NCI-H2081 (cell line): ENCODE data around the gene ZNF512.
"Not testable (repeated sequence)": the region's sequence is repeated elsewhere in the genome, so short reads cannot be mapped to it uniquely, and the experiment has no call there.

ENCODE experiments used
- DNase-seq, 2 experiments: peaks; one replicate each; lab custom pipeline; 2025; lab: John Stamatoyannopoulos, UW

ZNF512 gene

GRCh38 chr2:27582129-27582694 is 630 bp upstream of the ZNF512 start:
- DNase-seq: no peak

DNA sequence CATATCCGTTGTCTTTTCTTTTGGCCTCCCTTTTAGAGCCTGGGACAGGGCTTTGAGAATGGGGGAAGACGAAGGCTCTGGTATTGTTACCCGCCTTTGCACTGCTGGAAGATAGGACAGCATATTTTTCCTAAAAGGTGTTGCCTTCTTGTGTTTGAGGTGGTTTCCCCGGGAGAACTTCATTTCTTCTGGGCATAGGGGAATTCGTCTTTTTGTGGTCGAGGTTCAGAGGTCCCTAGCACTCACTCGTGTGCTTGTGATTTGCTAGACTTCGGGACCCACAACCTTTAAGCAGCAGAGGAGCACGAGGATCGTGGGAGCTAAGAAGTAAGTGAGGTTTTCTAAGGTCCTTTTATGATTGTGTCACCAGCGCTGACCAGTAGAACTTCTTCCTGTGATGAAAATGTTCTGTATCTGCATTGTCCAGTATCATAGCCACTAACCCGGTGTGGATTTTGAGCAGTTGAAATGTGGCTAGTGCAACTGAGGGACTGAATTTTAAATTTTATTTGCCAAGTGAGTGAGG is 611 bp downstream of the ZNF512 start:
- DNase-seq: no peak

GRCh38 chr2:27584597-27584996 is 1.8 kb downstream of the ZNF512 start:
- no peak for DNase-seq

GRCh38 chr2:27587025-27587424 is 4.2 kb downstream of the ZNF512 start:
- DNase-seq: no peak

DNA sequence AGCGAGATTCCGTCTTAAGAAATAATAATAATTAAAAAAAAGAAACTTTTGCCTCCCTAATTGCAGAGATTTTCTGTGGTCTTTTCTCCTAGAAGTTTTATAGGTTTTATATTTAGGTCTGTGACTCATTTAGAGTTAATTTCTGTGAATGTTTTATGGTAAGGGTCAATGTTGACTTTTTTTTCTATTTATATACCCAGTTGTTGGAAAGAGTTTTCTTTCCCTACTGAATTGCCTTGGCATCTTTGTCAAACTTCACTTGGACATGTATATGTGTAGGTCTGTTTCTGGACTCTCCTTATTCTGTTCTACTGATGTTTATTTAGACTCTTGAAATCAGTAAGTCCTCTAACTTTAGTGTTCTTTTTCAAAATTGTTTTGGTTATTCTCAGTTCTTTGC is 5.5 kb downstream of the ZNF512 start:
- DNase-seq: no peak

GRCh38 chr2:27591745-27592144 is 8.9 kb downstream of the ZNF512 start:
- DNase-seq: no peak

DNA sequence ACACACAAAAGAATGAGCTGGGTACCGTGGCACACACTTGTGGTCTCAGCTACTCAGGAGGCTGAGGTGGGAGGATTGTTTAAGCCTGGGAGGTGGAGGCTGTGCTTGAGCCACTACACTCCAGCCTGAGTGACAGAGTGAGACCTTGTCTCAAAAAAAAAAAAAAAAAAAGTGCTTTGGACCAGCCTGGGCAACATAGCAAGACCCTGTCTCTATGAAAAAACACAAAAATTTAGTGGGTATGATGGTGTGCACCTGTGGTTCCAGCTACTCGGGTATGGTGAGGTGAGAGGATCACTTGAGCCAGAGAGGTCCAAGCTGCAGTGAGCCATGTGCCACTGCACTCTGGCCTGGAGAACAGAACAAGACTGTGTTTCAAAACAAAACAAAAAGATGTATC is 10.4 kb downstream of the ZNF512 start:
- no peak for DNase-seq

GRCh38 chr2:27594020-27594703 is 11.3 kb downstream of the ZNF512 start:
- not testable (repeated sequence) for DNase-seq

GRCh38 chr2:27595412-27595811 is 12.6 kb downstream of the ZNF512 start:
- not testable (repeated sequence) for DNase-seq

DNA sequence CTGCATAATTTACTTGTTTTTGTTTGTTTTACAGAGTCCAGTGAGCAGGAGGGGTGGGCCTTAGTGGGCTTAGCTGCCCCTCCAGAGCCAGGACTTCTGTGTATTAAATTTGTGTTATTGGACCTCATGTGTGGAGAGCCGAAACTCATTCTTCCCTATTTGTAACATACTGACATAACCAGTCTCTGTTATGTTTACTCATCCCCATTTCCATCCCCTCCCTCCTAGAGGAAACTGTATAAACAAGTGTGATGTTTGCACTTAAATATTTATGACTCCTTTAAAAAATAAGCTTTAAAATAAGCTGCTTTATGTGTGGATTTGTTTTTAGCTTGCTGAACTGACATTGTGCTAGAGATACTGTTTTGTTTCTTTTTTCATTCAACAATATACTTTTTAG is 13.8 kb downstream of the ZNF512 start:
- no peak for DNase-seq

DNA sequence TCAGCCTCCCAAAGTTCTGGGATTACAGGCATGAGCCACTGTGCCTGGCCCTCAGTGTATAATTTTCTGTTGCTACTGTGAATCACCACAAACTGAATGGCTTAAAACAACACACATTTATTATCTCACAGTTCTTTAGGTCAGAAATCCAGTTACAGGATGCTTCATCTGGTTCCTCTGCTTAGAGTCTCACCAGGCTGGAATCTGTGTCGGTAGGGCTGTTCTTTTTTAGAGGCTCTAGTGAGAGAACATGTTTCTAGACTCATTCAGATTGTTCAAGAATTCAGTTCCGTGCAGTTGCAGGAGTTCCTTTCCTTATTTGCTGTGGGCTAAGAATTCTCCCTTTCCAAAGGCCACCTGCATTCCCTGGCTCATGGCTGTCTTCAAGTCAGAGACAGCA is 23.8 kb downstream of the ZNF512 start:
- DNase-seq: no peak

GRCh38 chr2:27613985-27614384 is 31.1 kb downstream of the ZNF512 start:
- no peak for DNase-seq

DNA sequence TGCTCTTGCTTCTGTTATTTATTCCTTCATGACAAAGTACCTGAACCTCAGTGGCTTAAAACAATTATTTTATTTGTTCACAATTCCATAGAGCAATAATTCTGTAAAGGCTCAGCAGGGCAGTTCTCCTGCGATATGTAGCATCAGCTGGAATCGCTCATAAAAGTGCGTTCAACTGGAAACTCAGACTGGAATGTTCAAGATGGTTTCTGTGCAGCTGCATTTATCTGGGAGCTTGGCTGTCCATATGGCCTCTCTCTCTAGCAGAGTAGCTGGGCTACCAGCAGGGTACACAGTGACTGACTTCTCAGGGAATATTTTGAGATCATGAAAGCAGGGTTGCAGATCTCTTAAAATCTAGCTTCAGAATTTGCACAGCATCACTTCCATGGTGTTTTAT is 32.5 kb downstream of the ZNF512 start:
- DNase-seq: peak in 1 of 2 experiments; percentile 33

DNA sequence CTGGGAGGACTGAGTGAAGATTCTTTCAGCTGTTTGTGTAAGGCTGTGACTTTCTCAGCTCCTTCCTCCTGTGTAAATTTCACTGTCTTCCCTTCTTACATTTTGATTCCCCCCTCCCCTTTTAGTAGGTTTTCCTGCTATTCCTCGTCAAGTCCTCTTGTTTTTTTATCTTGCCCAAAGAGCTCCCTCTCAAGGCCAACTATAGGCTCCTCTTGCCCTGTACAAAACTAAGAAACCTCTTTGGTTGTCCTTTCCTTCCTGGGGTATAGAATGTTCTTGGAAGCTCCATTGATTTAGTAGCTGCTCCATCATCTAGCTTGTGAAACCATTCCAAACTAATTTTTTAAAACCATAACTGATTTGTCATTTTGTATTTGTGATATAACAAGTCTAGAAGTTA is 38.7 kb downstream of the ZNF512 start:
- no peak for DNase-seq

DNA sequence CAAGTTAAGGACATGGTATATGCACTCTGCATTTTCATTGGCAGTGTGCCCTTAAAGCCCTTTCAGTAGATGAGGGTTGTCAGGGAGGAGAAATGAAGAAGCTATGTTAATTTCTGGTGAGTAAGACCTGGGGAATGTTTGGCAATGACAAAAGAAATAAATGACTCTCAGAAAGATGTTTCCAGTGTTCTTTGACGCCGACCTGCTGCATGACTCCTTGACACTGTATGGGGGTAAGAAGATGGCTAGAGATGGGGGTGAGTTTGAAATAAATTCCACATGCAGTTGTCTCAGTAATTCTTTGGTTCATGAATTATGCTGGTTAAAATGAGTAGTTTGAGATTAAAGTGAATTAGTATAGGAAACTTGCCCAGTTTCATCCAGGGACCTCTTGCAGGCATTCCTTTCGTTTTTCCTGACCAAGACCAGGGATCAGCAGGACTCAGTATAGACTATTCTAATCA is 40.1 kb downstream of the ZNF512 start:
- DNase-seq: no peak

- DNase-seq: no peak
Measured at GRCh38 chr2:27624943-27625342, 42.1 kb downstream of the ZNF512 start.

DNA sequence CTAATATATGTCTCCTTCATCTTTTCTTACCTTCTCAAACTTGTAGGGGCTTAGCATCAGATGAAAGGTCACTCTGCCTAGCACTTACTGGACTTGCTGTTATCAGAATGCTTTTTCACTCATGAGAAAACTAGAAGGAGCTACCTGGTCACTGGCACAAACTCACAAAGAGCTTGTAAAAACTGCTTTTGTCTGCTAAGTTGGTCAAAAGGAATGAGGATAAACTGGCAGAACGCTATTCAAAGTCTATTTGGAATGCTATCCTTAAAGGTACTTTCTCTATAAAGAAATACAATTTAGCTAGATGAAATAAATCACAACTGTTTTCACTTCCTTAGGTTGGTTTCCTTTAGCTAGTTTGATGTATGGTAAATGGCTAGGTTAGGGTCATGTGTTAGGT is 43.5 kb downstream of the ZNF512 start:
- not testable (repeated sequence) for DNase-seq

GRCh38 chr2:27626921-27627320 is 44.1 kb downstream of the ZNF512 start:
- DNase-seq: not testable (repeated sequence)

- DNase-seq: no peak
Measured at GRCh38 chr2:27627963-27628766, 45.3 kb downstream of the ZNF512 start.

DNA sequence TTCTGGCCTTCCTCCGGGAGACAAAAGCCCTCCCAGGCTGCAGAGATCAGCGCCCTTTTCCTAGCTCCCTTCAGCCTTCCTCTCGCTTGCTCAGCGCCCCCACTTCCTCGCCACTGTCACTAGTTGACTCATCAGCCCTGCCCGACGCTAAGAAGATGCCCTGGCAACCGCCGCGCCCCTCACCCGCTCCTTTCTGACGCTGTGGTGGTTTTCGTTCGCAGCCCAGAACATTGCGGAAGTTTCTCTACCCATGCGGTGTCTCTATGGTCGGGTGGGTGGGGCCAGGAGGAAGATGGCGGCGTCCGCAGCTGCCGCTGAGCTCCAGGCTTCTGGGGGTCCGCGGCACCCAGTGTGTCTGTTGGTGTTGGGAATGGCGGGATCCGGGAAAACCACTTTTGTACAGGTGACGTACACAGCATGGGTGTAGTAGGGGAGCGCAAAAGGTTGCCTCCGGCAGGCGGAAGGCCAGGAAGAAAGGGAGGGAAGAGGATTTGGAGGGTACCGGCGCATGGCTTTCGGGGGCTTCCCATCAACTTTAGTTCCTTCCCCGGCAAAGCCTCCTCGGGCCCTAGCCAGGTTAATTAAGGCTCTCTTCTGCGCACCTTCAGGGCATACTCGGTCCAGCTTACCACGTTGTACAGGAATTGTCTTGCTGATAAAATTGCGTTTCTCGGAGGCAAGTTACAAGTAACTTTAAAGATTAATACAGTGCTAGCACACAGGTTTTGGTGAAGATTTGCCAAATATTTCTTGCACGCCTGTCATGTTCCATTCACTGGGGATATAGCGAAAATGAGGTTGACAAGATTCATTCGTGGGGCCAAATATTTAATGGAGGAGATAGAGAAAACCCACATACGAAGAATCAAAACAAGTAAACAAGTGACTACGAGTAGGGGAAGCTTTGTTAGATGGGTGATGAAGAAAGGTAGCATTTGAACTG is 46.2 kb downstream of the ZNF512 start, which contains the start of the genes CCDC121 and GPN1:
CCDC121 (minus strand) TSS at position 246 of the 943 bp plus-strand sequence. CDS start 1,213 bp downstream, outside the sequence.
GPN1 (plus strand) TSS at position 284 of the 943 bp plus-strand sequence; CDS start at position 293, 9 bp downstream.
- peak; percentile 72 to 86 for DNase-seq

DNA sequence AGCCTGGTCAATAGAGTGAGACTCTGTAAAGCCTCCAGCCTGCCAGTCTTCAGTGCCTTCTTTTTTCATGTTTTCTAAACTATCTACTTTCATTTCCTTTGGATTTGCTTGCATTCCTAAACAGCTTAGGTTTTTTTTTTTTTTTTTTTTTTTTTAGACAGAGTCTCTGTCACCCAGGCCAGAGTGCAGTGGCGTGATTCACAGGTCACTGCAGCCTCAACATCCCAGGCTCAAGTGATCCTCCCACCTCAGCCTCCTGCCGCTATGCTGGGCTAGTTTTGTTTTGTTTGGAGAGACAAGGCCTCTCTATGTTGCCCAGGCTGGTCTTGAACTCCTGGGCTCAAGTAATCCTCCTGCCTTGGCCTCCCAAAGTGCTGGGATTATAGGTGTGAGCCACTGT is 47.4 kb downstream of the ZNF512 start:
- DNase-seq: not testable (repeated sequence)
